Activated CD8-positive, alpha-beta T cell treated with anti-CD3 and anti-CD28 coated beads for 36 hours (primary cell): Measurements from ENCODE around the gene A2M. TPM values are rescaled to one million over a fixed set of nuclear protein-coding genes. Genes with fewer than 3 reads are reported as not detected.

Experiments used
- ATAC-seq: fragments of 200-7000 bp; cut with Tn5 transposase; one replicate; pipeline ENCODE4 v1.10.0; 2021; ENCODE audit warnings: mild to moderate bottlenecking, moderate library complexity
- CTCF ChIA-PET: fragments of 350-600 bp; sonication (Branson Sonifier 250); formaldehyde crosslinking; loops from one replicate; lab custom pipeline; 2021; ENCODE audit warnings: antibody characterized with exemption; lab: Charles Lee
- POLR2A ChIA-PET: fragments of 350-600 bp; sonication (Branson Sonifier 250); formaldehyde crosslinking; loops from one replicate; lab custom pipeline; 2021; ENCODE audit warnings: antibody characterized with exemption; lab: Charles Lee
- DNase-seq: peaks from one replicate; pipeline ENCODE4 v3.0.0-alpha.2; 2020
- H3K27ac Mint-ChIP-seq: one replicate; pipeline ENCODE4 v1.8.0; 2021; ENCODE audit warnings: mild to moderate bottlenecking, mixed read lengths
- H3K27me3 Mint-ChIP-seq: one replicate; pipeline ENCODE4 v1.8.0; 2021; ENCODE audit warnings: mixed read lengths
- H3K36me3 Mint-ChIP-seq: one replicate; pipeline ENCODE4 v1.8.0; 2021; ENCODE audit warnings: low read depth, mixed read lengths
- H3K4me1 Mint-ChIP-seq: one replicate; pipeline ENCODE4 v1.8.0; 2021; ENCODE audit warnings: low read depth, mixed read lengths
- H3K4me3 Mint-ChIP-seq: one replicate; pipeline ENCODE4 v1.8.0; 2021; ENCODE audit warnings: mild to moderate bottlenecking, moderate library complexity, mixed read lengths
- H3K9me3 Mint-ChIP-seq: one replicate; pipeline ENCODE4 v1.8.0; 2021; ENCODE audit warnings: mixed read lengths
- CTCF ChIP-seq: fragments of 200-600 bp; IDR thresholded peaks from one replicate; pipeline ENCODE4 v1.8.0; 2022; ENCODE audit warnings: antibody characterized with exemption, mild to moderate bottlenecking
- intact Hi-C: fragments of 100-400 bp; cut with micrococcal nuclease; formaldehyde crosslinking; loops from one replicate; pipeline ENCODE4 v1.10.0; 2022
- total RNA-seq, 2 experiments: library from RNA; stranded (reverse); gene quantifications; one replicate each; pipeline ENCODE4 v1.2.3, GENCODE V29; 2021

A2M gene
- total RNA-seq, 2 experiments from 2014 or later = not detected

DNA sequence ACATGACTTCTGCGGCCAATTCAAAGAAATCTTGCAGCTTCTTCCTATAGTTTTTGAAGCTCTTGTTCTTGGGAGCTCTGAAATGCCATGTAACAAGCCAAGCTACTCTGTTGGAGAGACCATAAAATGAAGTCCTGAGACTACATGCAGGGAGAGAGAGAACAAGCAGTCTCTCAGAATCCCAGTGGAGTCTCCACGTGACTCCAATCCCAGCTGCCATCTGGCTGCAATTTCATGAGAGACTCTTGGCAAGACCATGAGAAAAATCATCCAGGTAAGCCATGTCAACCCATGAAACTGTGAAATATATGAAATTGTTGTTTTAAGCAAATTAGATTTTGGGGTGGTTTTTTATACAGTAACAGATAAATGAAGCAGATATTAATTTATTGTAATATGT lies 72.0 kb downstream of the A2M start:
- ATAC-seq = no peak
- Mint-ChIP-seq H3K27me3 (no peaks in the 10 kb centered on the region), H3K4me3 (no peak overlapping the region), H3K9me3 (peaks cover 1% of the 10 kb centered on the region), H3K36me3 (peaks cover 2% of the 10 kb centered on the region), H3K4me1 (peaks cover 41% of the 10 kb centered on the region), H3K27ac (no peak overlapping the region)
- no peak for TF ChIP-seq CTCF
- ChIA-PET CTCF (interaction anchor here (0.9 to 3.4 kb wide), 3 partner anchors 20 to 153 kb away, joined by 3 to 31 read pairs (median 3); partner anchors contain the start of gene M6PR), POLR2A (interaction anchor here (1.3 kb wide), 1 partner anchor 10 kb away, joined by 3 read pairs; no protein-coding TSS in a partner anchor)
- DNase-seq = no peak
- intact Hi-C loops = loop anchor here (10.0 kb wide), 1 partner anchor 389 kb away; no protein-coding TSS in a partner anchor

DNA sequence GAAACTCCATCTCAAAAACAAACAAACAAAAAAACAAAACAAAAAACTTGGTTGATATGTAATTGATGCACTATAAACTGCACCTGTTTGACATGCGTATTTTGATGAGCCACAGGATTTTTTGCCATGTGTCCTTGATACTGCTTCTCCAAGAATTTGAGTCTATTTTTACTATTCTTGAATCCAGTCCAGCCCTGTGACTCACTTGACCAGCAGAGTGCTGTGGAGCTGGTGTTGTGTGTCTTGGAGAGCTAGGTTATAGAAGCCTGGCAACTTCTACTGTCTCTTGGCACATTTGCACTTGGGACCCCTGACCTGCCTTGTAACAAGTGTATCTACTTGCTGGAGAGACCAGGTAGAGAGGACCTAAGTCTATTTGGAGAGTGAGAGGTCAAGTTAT lies 74.4 kb downstream of the A2M start:
- TF ChIP-seq CTCF = no peak
- Mint-ChIP-seq H3K9me3 (peaks cover 1% of the 10 kb centered on the region), H3K27ac (no peak overlapping the region), H3K4me3 (no peak overlapping the region), H3K36me3 (peaks cover 2% of the 10 kb centered on the region), H3K4me1 (peaks cover 52% of the 10 kb centered on the region), H3K27me3 (no peaks in the 10 kb centered on the region)
- DNase-seq (no peak), ATAC-seq (no peak)
- ChIA-PET POLR2A (no interaction called here), CTCF (interaction anchor here (0.9 to 3.4 kb wide), 8 partner anchors 9 to 181 kb away, joined by 3 to 31 read pairs (median 6); partner anchors contain the start of genes M6PR and PHC1)
- intact Hi-C loops = loop anchor here (10.0 kb wide), 1 partner anchor 387 kb away; no protein-coding TSS in a partner anchor

DNA sequence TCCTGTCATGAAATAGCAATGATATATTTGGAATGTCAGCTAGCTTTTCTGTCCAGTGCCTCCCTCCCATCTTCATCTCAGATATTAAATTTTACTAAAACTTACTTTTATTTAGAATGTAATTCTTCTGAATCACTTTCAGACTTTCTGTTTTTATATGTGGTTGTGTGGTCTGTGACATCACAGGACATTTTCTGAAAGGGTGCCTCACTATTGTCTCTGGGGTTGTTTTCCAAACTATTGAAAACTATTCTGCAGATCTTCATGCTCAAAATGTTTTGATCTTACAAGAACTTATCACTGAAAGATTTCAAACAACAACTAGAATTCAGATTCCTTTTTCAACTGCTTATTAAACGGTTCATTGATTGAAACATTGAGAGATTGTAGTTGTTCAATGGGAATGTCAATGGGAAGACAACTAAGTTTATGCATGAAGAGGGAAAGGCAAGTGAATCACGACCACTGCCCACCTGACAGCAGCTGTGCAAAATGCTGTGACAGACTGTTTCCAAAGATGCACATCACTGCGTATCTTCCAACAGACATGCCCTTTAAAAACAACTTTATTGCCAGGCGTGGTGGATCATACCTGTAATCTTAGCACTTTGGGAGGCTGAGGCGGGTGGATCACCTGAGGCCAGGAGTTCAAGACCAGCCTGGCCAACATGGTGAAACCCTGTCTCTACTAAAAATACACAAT lies 75.1 kb downstream of the A2M start:
- peaks cover 52% of the 10 kb centered on the region for H3K4me1 Mint-ChIP-seq
- ChIA-PET POLR2A (no interaction called here), CTCF (interaction anchor here (0.6 to 3.4 kb wide), 6 partner anchors 9 to 385 kb away, joined by 3 to 31 read pairs (median 11); partner anchors contain the start of genes M6PR and PHC1)
- TF ChIP-seq CTCF = no peak
- H3K27me3 Mint-ChIP-seq = no peaks in the 10 kb centered on the region
- no peak for DNase-seq
- no peak for ATAC-seq
- peaks cover 1% of the 10 kb centered on the region for H3K9me3 Mint-ChIP-seq
- peak overlapping the region; percentile 46 for H3K27ac Mint-ChIP-seq
- intact Hi-C loops = loop anchor here (10.0 kb wide), 1 partner anchor 386 kb away; no protein-coding TSS in a partner anchor
- peaks cover under 1% of the 10 kb centered on the region for H3K36me3 Mint-ChIP-seq
- no peak overlapping the region for H3K4me3 Mint-ChIP-seq

- DNase-seq (no peak), ATAC-seq (peak; percentile 87)
- ChIA-PET CTCF (interaction anchor here (0.7 to 6.7 kb wide), 23 partner anchors 10 to 495 kb away, joined by 3 to 173 read pairs (median 4); partner anchors contain the start of gene M6PR), POLR2A (interaction anchor here (0.9 to 3.9 kb wide), 2 partner anchors 14 to 89 kb away, joined by 3 to 30 read pairs; partner anchors contain the start of gene M6PR)
- H3K4me3 Mint-ChIP-seq = no peak overlapping the region
- H3K36me3 Mint-ChIP-seq = peaks cover 6% of the 10 kb centered on the region
- H3K9me3 Mint-ChIP-seq = peaks cover 2% of the 10 kb centered on the region
- H3K27me3 Mint-ChIP-seq = no peaks in the 10 kb centered on the region
- intact Hi-C loops = loop anchor here (1.0 to 2.0 kb wide), 2 partner anchors 15 to 90 kb away; partner anchors contain the start of gene M6PR
- TF ChIP-seq CTCF = peak; percentile 89
- peaks cover 52% of the 10 kb centered on the region for H3K4me1 Mint-ChIP-seq
- peak overlapping the region; percentile 53 for H3K27ac Mint-ChIP-seq
Observed at GRCh38 chr12:9039397-9039977, 76.2 kb downstream of the A2M start.
